Fibroblast of gingiva (primary cell): Measurements from ENCODE around the gene PLCH1.

Source experiments
- DNase-seq: peaks from one replicate; pipeline ENCODE4 v3.0.0-alpha.2; 2011; ENCODE audit warnings: low read depth

PLCH1 gene

GRCh38 chr3:155528579-155528978, 216.3 kb downstream of the PLCH1 start:
- no peak for DNase-seq

GRCh38 chr3:155525324-155525833, 219.5 kb downstream of the PLCH1 start:
- DNase-seq = no peak

- no peak for DNase-seq
Observed at GRCh38 chr3:155520463-155520862, 224.4 kb downstream of the PLCH1 start.

- no peak for DNase-seq
Observed at GRCh38 chr3:155519078-155519477, 225.8 kb downstream of the PLCH1 start.

GRCh38 chr3:155517903-155518302, 227.0 kb downstream of the PLCH1 start:
- no peak for DNase-seq

- DNase-seq = no peak
Observed at GRCh38 chr3:155516439-155516838, 228.4 kb downstream of the PLCH1 start.

- no peak for DNase-seq
Observed at GRCh38 chr3:155512867-155513261, 232.0 kb downstream of the PLCH1 start.

- no peak for DNase-seq
Observed at GRCh38 chr3:155512175-155512866, 232.6 kb downstream of the PLCH1 start.

- DNase-seq = no peak
Observed at GRCh38 chr3:155504682-155505081, 240.2 kb downstream of the PLCH1 start.

GRCh38 chr3:155502630-155503029, 242.2 kb downstream of the PLCH1 start:
- no peak for DNase-seq

- no peak for DNase-seq
Observed at GRCh38 chr3:155500194-155500818, 244.6 kb downstream of the PLCH1 start.

GRCh38 chr3:155497930-155498647, 246.8 kb downstream of the PLCH1 start:
- DNase-seq = peak; percentile 79

GRCh38 chr3:155496206-155496605, 248.7 kb downstream of the PLCH1 start:
- peak; percentile 24 for DNase-seq

- no peak for DNase-seq
Observed at GRCh38 chr3:155495387-155495786, 249.5 kb downstream of the PLCH1 start.

- no peak for DNase-seq
Observed at GRCh38 chr3:155494332-155494731, 250.5 kb downstream of the PLCH1 start.

- DNase-seq = peak; percentile 11
Observed at GRCh38 chr3:155492841-155493240, 252.0 kb downstream of the PLCH1 start.

- no peak for DNase-seq
Observed at GRCh38 chr3:155491696-155492095, 253.2 kb downstream of the PLCH1 start.

- no peak for DNase-seq
Observed at GRCh38 chr3:155488671-155489070, 256.2 kb downstream of the PLCH1 start.

- no peak for DNase-seq
Observed at GRCh38 chr3:155485897-155486296, 259.0 kb downstream of the PLCH1 start.

GRCh38 chr3:155481591-155481990, 263.3 kb downstream of the PLCH1 start:
- DNase-seq = no peak

- DNase-seq = no peak
Observed at GRCh38 chr3:155481089-155481488, 263.8 kb downstream of the PLCH1 start.

GRCh38 chr3:155465664-155466063, 279.2 kb downstream of the PLCH1 start:
- DNase-seq = no peak

- DNase-seq = no peak
Observed at GRCh38 chr3:155462672-155463071, 282.2 kb downstream of the PLCH1 start.
